Activated CD4-positive, alpha-beta T cell treated with anti-CD3 and anti-CD28 coated beads, Interleukin-2, amount 10 ng/mL, durations not matched to agents 7 days and 5 days (primary cell): ENCODE measurements around the gene ERI3. TPM values are rescaled to one million over a fixed set of nuclear protein-coding genes. Genes with fewer than 3 reads are reported as not detected.

Experiments used
- CTCF ChIA-PET: fragments of 350-600 bp; sonication (Branson Sonifier 250); formaldehyde crosslinking; loops from one replicate; lab custom pipeline; 2021; ENCODE audit warnings: antibody characterized with exemption; lab: Charles Lee
- POLR2A ChIA-PET: fragments of 350-600 bp; sonication (Branson Sonifier 250); formaldehyde crosslinking; loops from one replicate; lab custom pipeline; 2021; ENCODE audit warnings: antibody characterized with exemption; lab: Charles Lee
- DNase-seq: peaks from one replicate; pipeline ENCODE4 v3.0.0-alpha.2; 2020
- H3K27ac Mint-ChIP-seq: one replicate; pipeline ENCODE4 v1.8.0; 2021; ENCODE audit warnings: mild to moderate bottlenecking, moderate library complexity, mixed read lengths
- H3K27me3 Mint-ChIP-seq: one replicate; pipeline ENCODE4 v1.8.0; 2021; ENCODE audit warnings: mixed read lengths
- H3K36me3 Mint-ChIP-seq: one replicate; pipeline ENCODE4 v1.8.0; 2021; ENCODE audit warnings: low read depth, mixed read lengths
- H3K4me1 Mint-ChIP-seq: one replicate; pipeline ENCODE4 v1.8.0; 2021; ENCODE audit warnings: mixed read lengths
- H3K4me3 Mint-ChIP-seq: one replicate; pipeline ENCODE4 v1.8.0; 2021; ENCODE audit warnings: mild to moderate bottlenecking, moderate library complexity, mixed read lengths
- H3K9me3 Mint-ChIP-seq: one replicate; pipeline ENCODE4 v1.8.0; 2021; ENCODE audit warnings: mixed read lengths
- total RNA-seq, 2 experiments: library from RNA; stranded (reverse); gene quantifications; one replicate each; pipeline ENCODE4 v1.2.3, GENCODE V29; 2021

Gene ERI3
- total RNA-seq, 2 experiments from 2014 or later: 27.8 to 29.2 TPM

DNA sequence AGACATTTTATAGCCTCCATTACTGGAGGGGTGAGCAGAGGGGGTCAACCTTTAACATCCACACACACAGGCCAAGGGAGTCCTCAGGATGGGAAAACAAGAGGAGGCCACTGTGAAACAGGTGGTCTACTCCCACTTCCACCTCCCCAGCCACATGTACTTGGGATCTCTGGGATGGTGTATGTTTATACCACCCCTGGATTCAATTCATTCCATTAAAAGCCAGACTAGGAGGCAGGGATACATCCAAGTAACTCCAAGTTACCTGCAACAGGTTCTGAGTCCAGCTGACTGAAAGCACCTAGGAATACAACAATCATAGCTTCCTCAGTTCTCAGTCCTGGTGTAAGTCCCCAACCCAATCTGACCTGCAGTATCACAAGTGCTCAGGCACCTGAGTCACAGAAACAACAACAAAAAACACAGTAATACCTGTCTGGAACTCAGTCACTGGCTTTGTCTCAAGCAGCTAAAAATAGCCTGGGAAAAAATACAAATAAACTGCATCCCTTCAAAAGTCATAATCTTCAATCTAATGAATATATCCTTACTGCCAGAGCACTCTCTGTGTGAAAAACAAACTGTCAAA, 9.8 kb downstream of the ERI3 start:
- POLR2A ChIA-PET: no interaction called here
- H3K4me3 Mint-ChIP-seq: no peak overlapping the region
- DNase-seq: no peak
- no peaks in the 10 kb centered on the region for H3K9me3 Mint-ChIP-seq
- H3K36me3 Mint-ChIP-seq: no peaks in the 10 kb centered on the region
- no peak overlapping the region for H3K27ac Mint-ChIP-seq
- CTCF ChIA-PET: no interaction called here
- no peaks in the 10 kb centered on the region for H3K4me1 Mint-ChIP-seq
- H3K27me3 Mint-ChIP-seq: no peaks in the 10 kb centered on the region

GRCh38 chr1:44339731-44340130, 15.3 kb downstream of the ERI3 start:
- no peak overlapping the region for H3K4me3 Mint-ChIP-seq
- no peaks in the 10 kb centered on the region for H3K27me3 Mint-ChIP-seq
- CTCF ChIA-PET: no interaction called here
- peaks cover 14% of the 10 kb centered on the region for H3K36me3 Mint-ChIP-seq
- no peak overlapping the region for H3K27ac Mint-ChIP-seq
- POLR2A ChIA-PET: no interaction called here
- H3K9me3 Mint-ChIP-seq: peaks cover 4% of the 10 kb centered on the region
- no peak for DNase-seq
- no peaks in the 10 kb centered on the region for H3K4me1 Mint-ChIP-seq

- DNase-seq: no peak
- Mint-ChIP-seq H3K27me3 (no peaks in the 10 kb centered on the region), H3K4me1 (no peaks in the 10 kb centered on the region), H3K27ac (no peak overlapping the region), H3K9me3 (peaks cover 4% of the 10 kb centered on the region), H3K4me3 (no peak overlapping the region), H3K36me3 (peaks cover 14% of the 10 kb centered on the region)
- ChIA-PET POLR2A (no interaction called here), CTCF (interaction anchor here (1.4 to 1.8 kb wide), 2 partner anchors 14 to 23 kb away, joined by 3 to 6 read pairs; no protein-coding TSS in a partner anchor)
These were observed 16.9 kb downstream of the ERI3 start for GRCh38 chr1:44338136-44338535.

DNA sequence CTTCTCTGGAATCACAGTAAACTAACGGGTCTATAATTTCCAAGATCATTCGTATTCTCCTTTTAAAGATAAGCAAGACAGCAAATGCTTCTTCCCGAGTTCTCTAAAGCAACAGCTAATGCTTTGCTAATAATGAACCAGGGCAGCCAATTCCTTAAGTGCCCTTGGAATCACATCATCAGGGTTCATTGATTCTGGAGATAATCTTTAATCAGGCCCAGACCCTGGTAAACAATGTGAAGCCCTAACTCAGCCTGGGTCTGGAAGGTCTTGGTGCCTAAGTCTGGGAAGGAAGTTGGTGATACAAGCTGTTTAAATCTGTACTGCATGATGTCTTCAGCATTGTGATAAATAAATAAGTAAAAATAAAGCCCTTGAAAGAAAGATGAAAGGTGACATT, 18.4 kb downstream of the ERI3 start:
- H3K4me3 Mint-ChIP-seq: no peak overlapping the region
- peaks cover 4% of the 10 kb centered on the region for H3K9me3 Mint-ChIP-seq
- ChIA-PET POLR2A (no interaction called here), CTCF (interaction anchor here (0.7 to 1.5 kb wide), 2 partner anchors 92 to 764 kb away, joined by 3 to 4 read pairs; no protein-coding TSS in a partner anchor)
- peaks cover 18% of the 10 kb centered on the region for H3K36me3 Mint-ChIP-seq
- H3K27ac Mint-ChIP-seq: no peak overlapping the region
- no peaks in the 10 kb centered on the region for H3K27me3 Mint-ChIP-seq
- no peak for DNase-seq
- no peaks in the 10 kb centered on the region for H3K4me1 Mint-ChIP-seq

- Mint-ChIP-seq H3K4me1 (no peaks in the 10 kb centered on the region), H3K36me3 (peaks cover 19% of the 10 kb centered on the region), H3K9me3 (peaks cover 4% of the 10 kb centered on the region), H3K4me3 (no peak overlapping the region), H3K27me3 (no peaks in the 10 kb centered on the region), H3K27ac (no peak overlapping the region)
- CTCF ChIA-PET: interaction anchor here (0.6 kb wide), 1 partner anchor 111 kb away, joined by 5 read pairs; no protein-coding TSS in a partner anchor
- POLR2A ChIA-PET: no interaction called here
- no peak for DNase-seq
These were observed 20.1 kb downstream of the ERI3 start for GRCh38 chr1:44334968-44335367.

GRCh38 chr1:44333376-44333775, 21.7 kb downstream of the ERI3 start:
- H3K36me3 Mint-ChIP-seq: peaks cover 14% of the 10 kb centered on the region
- H3K27ac Mint-ChIP-seq: no peak overlapping the region
- CTCF ChIA-PET: no interaction called here
- POLR2A ChIA-PET: no interaction called here
- no peaks in the 10 kb centered on the region for H3K4me1 Mint-ChIP-seq
- H3K9me3 Mint-ChIP-seq: peaks cover 2% of the 10 kb centered on the region
- no peak for DNase-seq
- no peaks in the 10 kb centered on the region for H3K27me3 Mint-ChIP-seq
- H3K4me3 Mint-ChIP-seq: no peak overlapping the region

DNA sequence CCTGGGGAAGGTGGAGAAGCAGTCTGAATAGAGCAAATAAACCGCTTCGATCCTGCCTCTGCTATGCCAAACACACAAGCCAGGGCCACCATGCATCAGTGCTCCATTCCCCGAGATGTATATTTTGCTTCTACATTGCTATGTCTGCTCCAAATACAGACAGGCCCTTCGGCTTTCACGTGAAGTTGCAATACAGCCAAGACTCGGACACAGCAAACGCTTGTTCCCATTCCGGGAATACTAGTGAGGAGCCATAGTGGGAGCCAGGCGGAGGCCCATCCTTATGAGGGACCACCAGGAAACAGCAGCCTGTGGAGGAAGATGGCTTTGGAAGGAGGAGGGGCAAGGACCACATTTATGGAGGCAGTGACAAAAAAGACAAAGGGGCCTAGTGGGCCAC, 22.6 kb downstream of the ERI3 start:
- H3K4me3 Mint-ChIP-seq: no peak overlapping the region
- H3K27me3 Mint-ChIP-seq: no peaks in the 10 kb centered on the region
- no peak overlapping the region for H3K27ac Mint-ChIP-seq
- CTCF ChIA-PET: interaction anchor here (0.6 kb wide), 1 partner anchor 16 kb away, joined by 4 read pairs; no protein-coding TSS in a partner anchor
- POLR2A ChIA-PET: no interaction called here
- H3K36me3 Mint-ChIP-seq: peaks cover 5% of the 10 kb centered on the region
- H3K4me1 Mint-ChIP-seq: no peaks in the 10 kb centered on the region
- DNase-seq: no peak
- H3K9me3 Mint-ChIP-seq: no peaks in the 10 kb centered on the region

DNA sequence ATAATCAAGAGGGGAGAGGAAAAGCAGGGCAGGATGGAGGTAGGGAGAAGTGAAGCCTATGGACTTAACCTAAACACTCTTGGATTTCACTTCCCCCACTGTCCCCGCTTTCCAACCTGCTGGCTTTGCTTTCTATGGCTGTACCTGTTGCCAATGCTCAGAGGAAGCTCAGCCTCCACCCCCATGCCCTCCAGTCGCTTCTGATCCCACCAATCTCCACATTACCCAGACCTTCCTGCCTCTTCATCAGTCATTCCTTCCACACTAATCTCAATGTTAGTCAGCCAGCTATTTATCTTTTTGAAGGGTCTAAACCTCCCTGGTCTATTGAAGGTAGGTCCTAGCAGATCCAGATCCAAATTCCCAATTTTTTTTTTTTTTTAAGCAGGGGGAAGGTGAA, 24.1 kb downstream of the ERI3 start:
- DNase-seq: no peak
- H3K36me3 Mint-ChIP-seq: peaks cover 5% of the 10 kb centered on the region
- H3K27ac Mint-ChIP-seq: no peak overlapping the region
- no peak overlapping the region for H3K4me3 Mint-ChIP-seq
- CTCF ChIA-PET: no interaction called here
- no peaks in the 10 kb centered on the region for H3K4me1 Mint-ChIP-seq
- H3K27me3 Mint-ChIP-seq: no peaks in the 10 kb centered on the region
- POLR2A ChIA-PET: no interaction called here
- H3K9me3 Mint-ChIP-seq: no peaks in the 10 kb centered on the region

- Mint-ChIP-seq H3K36me3 (peaks cover 7% of the 10 kb centered on the region), H3K4me3 (no peak overlapping the region), H3K4me1 (peaks cover under 1% of the 10 kb centered on the region), H3K27ac (no peak overlapping the region), H3K27me3 (no peaks in the 10 kb centered on the region), H3K9me3 (no peaks in the 10 kb centered on the region)
- ChIA-PET POLR2A (no interaction called here), CTCF (interaction anchor here (0.5 kb wide), 1 partner anchor 15 kb away, joined by 3 read pairs; no protein-coding TSS in a partner anchor)
- DNase-seq: no peak
These were observed 26.2 kb downstream of the ERI3 start for GRCh38 chr1:44328671-44329416.

GRCh38 chr1:44327679-44328491, 27.2 kb downstream of the ERI3 start:
- no peaks in the 10 kb centered on the region for H3K9me3 Mint-ChIP-seq
- H3K4me1 Mint-ChIP-seq: peaks cover 2% of the 10 kb centered on the region
- DNase-seq: no peak
- ChIA-PET POLR2A (no interaction called here), CTCF (no interaction called here)
- H3K27me3 Mint-ChIP-seq: no peaks in the 10 kb centered on the region
- H3K4me3 Mint-ChIP-seq: no peak overlapping the region
- H3K27ac Mint-ChIP-seq: no peak overlapping the region
- H3K36me3 Mint-ChIP-seq: peaks cover 8% of the 10 kb centered on the region

- H3K36me3 Mint-ChIP-seq: peaks cover 6% of the 10 kb centered on the region
- POLR2A ChIA-PET: no interaction called here
- no peak for DNase-seq
- peaks cover 2% of the 10 kb centered on the region for H3K4me1 Mint-ChIP-seq
- CTCF ChIA-PET: interaction anchor here (0.6 to 2.1 kb wide), 2 partner anchors 14 to 1473 kb away, joined by 3 to 6 read pairs; no protein-coding TSS in a partner anchor
- H3K9me3 Mint-ChIP-seq: no peaks in the 10 kb centered on the region
- no peak overlapping the region for H3K4me3 Mint-ChIP-seq
- H3K27ac Mint-ChIP-seq: no peak overlapping the region
- no peaks in the 10 kb centered on the region for H3K27me3 Mint-ChIP-seq
These were observed 28.1 kb downstream of the ERI3 start for GRCh38 chr1:44326821-44327465.

- Mint-ChIP-seq H3K4me1 (peaks cover 2% of the 10 kb centered on the region), H3K27ac (no peak overlapping the region), H3K36me3 (peaks cover 3% of the 10 kb centered on the region), H3K9me3 (no peaks in the 10 kb centered on the region), H3K4me3 (no peak overlapping the region), H3K27me3 (no peaks in the 10 kb centered on the region)
- ChIA-PET CTCF (interaction anchor here (0.6 to 2.1 kb wide), 2 partner anchors 13 to 1473 kb away, joined by 3 to 6 read pairs; no protein-coding TSS in a partner anchor), POLR2A (no interaction called here)
- DNase-seq: no peak
These were observed 28.9 kb downstream of the ERI3 start for GRCh38 chr1:44326024-44326701.
